Posterior vena cava (tissue), 2 donors: ENCODE data around the gene C5. TPM values are rescaled to one million over a fixed set of nuclear protein-coding genes. Genes with fewer than 3 reads are reported as not detected.

Experiments used
- DNase-seq: peaks from one replicate; pipeline ENCODE4 v3.0.0-alpha.2; 2020; ENCODE audit warnings: low spot score
- intact Hi-C, 2 donors: fragments of 100-400 bp; cut with DNase I; formaldehyde crosslinking; loops; one replicate each; pipeline versions ENCODE4 v1.14.1 to v1.14.2; 2022 to 2023
- total RNA-seq, 2 donors: library from RNA; stranded (reverse); fragmentation: NEBNext Ultra II Directional; extraction: Animal tissue kit (Norgen Biotek cat#: 25700); gene quantifications; one replicate each; pipeline ENCODE4 v1.2.1, GENCODE V29; 2021
- donor health status: DM: yes; HTN: yes; CAD: no.
- donor health status: DM: yes; HTN: yes; CAD: no.

Gene C5
- total RNA-seq, 2 donors from 2014 or later, result 3.7 to 5.9 TPM

GRCh38 chr9:120919843-120920805 is 130.0 kb downstream of the C5 start:
- DNase-seq, result no peak
- intact Hi-C loops, result no loop called here

- no peak for DNase-seq
- intact Hi-C loops, result no loop called here
These were observed 130.9 kb downstream of the C5 start for GRCh38 chr9:120918931-120919842.

- intact Hi-C loops, result no loop called here
These were observed 131.9 kb downstream of the C5 start for GRCh38 chr9:120917929-120918762.

GRCh38 chr9:120916991-120917880 is 132.8 kb downstream of the C5 start:
- intact Hi-C loops, result no loop called here
- no peak for DNase-seq

More at GRCh38 chr9:120917929-120918762, 131.9 kb downstream of the C5 start:
- no peak for DNase-seq

- intact Hi-C loops, result no loop called here
- DNase-seq, result peak; percentile 89
These were observed 133.5 kb downstream of the C5 start for GRCh38 chr9:120916588-120916987.

GRCh38 chr9:120915854-120916470 is 134.1 kb downstream of the C5 start:
- intact Hi-C loops, result no loop called here
- no peak for DNase-seq

GRCh38 chr9:120914953-120915352 is 135.1 kb downstream of the C5 start:
- intact Hi-C loops, result no loop called here
- no peak for DNase-seq

- intact Hi-C loops, result no loop called here
- no peak for DNase-seq
These were observed 135.7 kb downstream of the C5 start for GRCh38 chr9:120914396-120914795.

GRCh38 chr9:120913647-120914264 is 136.3 kb downstream of the C5 start:
- intact Hi-C loops, result no loop called here
- DNase-seq, result no peak

- DNase-seq, result no peak
- intact Hi-C loops, result no loop called here
These were observed 137.0 kb downstream of the C5 start for GRCh38 chr9:120912958-120913646.

- intact Hi-C loops, result no loop called here
- no peak for DNase-seq
These were observed 138.7 kb downstream of the C5 start for GRCh38 chr9:120911295-120911837.

GRCh38 chr9:120910643-120911042 is 139.4 kb downstream of the C5 start:
- DNase-seq, result no peak
- intact Hi-C loops, result no loop called here

GRCh38 chr9:120909904-120910303 is 140.2 kb downstream of the C5 start:
- intact Hi-C loops, result no loop called here
- no peak for DNase-seq

GRCh38 chr9:120905315-120906164 is 144.5 kb downstream of the C5 start:
- intact Hi-C loops, result no loop called here
- DNase-seq, result no peak

- DNase-seq, result no peak
These were observed 145.1 kb downstream of the C5 start for GRCh38 chr9:120904978-120905301.

More at GRCh38 chr9:120904978-120905301, 145.1 kb downstream of the C5 start:
- intact Hi-C loops, result no loop called here
